Prostate gland (tissue), 2 donors: ENCODE measurements around the gene CHTF18.

ENCODE experiments used
- POLR2A ChIP-seq: fragments of 450-650 bp; IDR thresholded peaks from one replicate; pipeline ENCODE4 v1.6.1; 2016; ENCODE audit warnings: antibody characterized with exemption, mild to moderate bottlenecking
- POLR2AphosphoS5 ChIP-seq: sonication (generic); formaldehyde crosslinking; IDR thresholded peaks from one replicate; pipeline ENCODE4 v1.6.1; 2017; ENCODE audit warnings: antibody characterized with exemption
- TF ChIP-seq, protein P1 (sequence below), 4 experiments: fragments of 200-600 bp in 2 of 4; fragments of 450-650 bp in 2 of 4; sonication (generic) in 2 of 4; IDR thresholded peaks; 1 replicate in 3 of 4; 2 replicates in 1 of 4; pipeline ENCODE4 v1.5.1; 2016 to 2019; ENCODE audit warnings: antibody characterized with exemption in 4 of 4, mild to moderate bottlenecking in 2 of 4, moderate library complexity in 2 of 4

DNA sequence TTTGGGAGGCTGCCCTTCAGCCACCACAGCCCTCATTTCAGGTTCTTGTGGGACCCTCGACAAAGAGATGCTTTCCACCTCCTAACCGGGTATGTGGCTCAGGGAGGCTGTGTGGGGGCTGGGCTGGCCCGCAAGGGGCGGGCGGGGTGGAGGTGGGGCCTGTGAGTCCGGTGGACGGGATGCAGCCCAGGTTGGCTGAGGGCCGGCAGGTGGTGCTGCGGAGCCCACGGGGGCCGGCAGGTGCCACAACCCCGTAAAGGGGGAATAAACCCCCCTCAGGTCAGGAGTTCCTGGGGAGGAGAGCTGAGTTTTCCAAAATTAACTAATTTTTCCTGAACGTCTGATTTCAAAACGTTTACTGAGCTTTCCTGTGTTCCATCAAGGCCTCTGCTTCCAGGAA is 42.7 kb upstream of the CHTF18 start:
- no peak for TF ChIP-seq POLR2A
- TF ChIP-seq, protein P1, sequence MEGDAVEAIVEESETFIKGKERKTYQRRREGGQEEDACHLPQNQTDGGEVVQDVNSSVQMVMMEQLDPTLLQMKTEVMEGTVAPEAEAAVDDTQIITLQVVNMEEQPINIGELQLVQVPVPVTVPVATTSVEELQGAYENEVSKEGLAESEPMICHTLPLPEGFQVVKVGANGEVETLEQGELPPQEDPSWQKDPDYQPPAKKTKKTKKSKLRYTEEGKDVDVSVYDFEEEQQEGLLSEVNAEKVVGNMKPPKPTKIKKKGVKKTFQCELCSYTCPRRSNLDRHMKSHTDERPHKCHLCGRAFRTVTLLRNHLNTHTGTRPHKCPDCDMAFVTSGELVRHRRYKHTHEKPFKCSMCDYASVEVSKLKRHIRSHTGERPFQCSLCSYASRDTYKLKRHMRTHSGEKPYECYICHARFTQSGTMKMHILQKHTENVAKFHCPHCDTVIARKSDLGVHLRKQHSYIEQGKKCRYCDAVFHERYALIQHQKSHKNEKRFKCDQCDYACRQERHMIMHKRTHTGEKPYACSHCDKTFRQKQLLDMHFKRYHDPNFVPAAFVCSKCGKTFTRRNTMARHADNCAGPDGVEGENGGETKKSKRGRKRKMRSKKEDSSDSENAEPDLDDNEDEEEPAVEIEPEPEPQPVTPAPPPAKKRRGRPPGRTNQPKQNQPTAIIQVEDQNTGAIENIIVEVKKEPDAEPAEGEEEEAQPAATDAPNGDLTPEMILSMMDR (IDR thresholded peaks at IDR 0.05), result peak in 1 of 4 experiments; percentile 34
- no peak for TF ChIP-seq POLR2AphosphoS5
